Activated T-helper 1 cell treated with Interleukin-2 at 50 U/mL for 16 hours (primary cell): Measurements from ENCODE around the gene LRRC8C.

Source experiments
- DNase-seq: peaks from one replicate; pipeline ENCODE4 v3.0.0-alpha.2; 2020; ENCODE audit warnings: low read depth

LRRC8C gene

GRCh38 chr1:89633800-89634625 is 1.1 kb downstream of the LRRC8C start:
- no peak for DNase-seq

GRCh38 chr1:89635825-89636815 is 3.2 kb downstream of the LRRC8C start:
- DNase-seq = no peak

GRCh38 chr1:89637496-89637895 is 4.6 kb downstream of the LRRC8C start:
- DNase-seq = no peak

- DNase-seq = no peak
These were observed 7.5 kb downstream of the LRRC8C start for GRCh38 chr1:89640440-89640839.

- no peak for DNase-seq
These were observed 8.9 kb downstream of the LRRC8C start for GRCh38 chr1:89641781-89642180.

- DNase-seq = no peak
These were observed 10.7 kb downstream of the LRRC8C start for GRCh38 chr1:89643577-89643976.

- DNase-seq = no peak
These were observed 11.3 kb downstream of the LRRC8C start for GRCh38 chr1:89644119-89644814.

- no peak for DNase-seq
These were observed 13.3 kb downstream of the LRRC8C start for GRCh38 chr1:89646259-89646658.

- DNase-seq = no peak
These were observed 16.9 kb downstream of the LRRC8C start for GRCh38 chr1:89649783-89650182.

- no peak for DNase-seq
These were observed 19.5 kb downstream of the LRRC8C start for GRCh38 chr1:89652373-89652772.

- no peak for DNase-seq
These were observed 25.0 kb downstream of the LRRC8C start for GRCh38 chr1:89657886-89658285.

- DNase-seq = no peak
These were observed 26.6 kb downstream of the LRRC8C start for GRCh38 chr1:89659322-89660081.

- no peak for DNase-seq
These were observed 27.5 kb downstream of the LRRC8C start for GRCh38 chr1:89660224-89661061.

- DNase-seq = no peak
These were observed 33.0 kb downstream of the LRRC8C start for GRCh38 chr1:89665941-89666340.

GRCh38 chr1:89666640-89667039 is 33.7 kb downstream of the LRRC8C start:
- DNase-seq = no peak

GRCh38 chr1:89667691-89668090 is 34.8 kb downstream of the LRRC8C start:
- no peak for DNase-seq

GRCh38 chr1:89668961-89669360 is 36.0 kb downstream of the LRRC8C start:
- DNase-seq = no peak

- DNase-seq = no peak
These were observed 36.5 kb downstream of the LRRC8C start for GRCh38 chr1:89669441-89669840.

- no peak for DNase-seq
These were observed 37.2 kb downstream of the LRRC8C start for GRCh38 chr1:89670163-89670562.

- DNase-seq = no peak
These were observed 37.8 kb downstream of the LRRC8C start for GRCh38 chr1:89670711-89671110.
